ENCODE results near the gene SLC26A2. TPM values are rescaled to one million over a fixed set of nuclear protein-coding genes. Genes with fewer than 3 reads are reported as not detected.

The SLC26A2 gene
- total and polyA plus RNA-seq, 2 donors (not counting 1 experiment from before 2014, with no cell fraction given), result 2.1 to 13.2 TPM

DNA sequence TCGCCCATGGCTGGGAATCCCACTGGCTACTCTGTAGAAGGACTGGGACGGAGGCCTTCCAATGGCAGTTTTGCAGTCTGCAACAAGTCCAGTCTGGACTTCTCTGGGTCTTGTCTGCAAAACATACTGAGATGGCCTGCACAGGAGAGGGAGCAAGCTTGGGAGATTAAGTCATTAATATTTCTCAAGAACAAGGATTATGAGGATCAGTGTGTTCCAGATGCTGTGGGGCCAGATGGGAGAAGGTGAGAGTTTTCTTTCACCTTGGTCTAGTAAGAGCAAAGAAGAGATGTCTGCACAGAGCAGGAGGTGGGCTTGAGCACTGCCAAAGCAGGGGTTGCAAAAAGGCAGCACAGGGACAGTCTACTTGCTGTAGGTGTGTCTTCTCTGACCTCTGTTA lies 15.9 kb upstream of the SLC26A2 start, which contains the start of gene PDE6A:
PDE6A (minus strand) TSS at position 128 of the 400 bp plus-strand sequence; CDS start at position 8, 120 bp downstream.
- Histone ChIP-seq H3K27me3 (replicated peaks in 1 of 4; ENCODE audit: control extremely low read depth in 1 of 4, control insufficient read depth in 3 of 4, insufficient read depth in 4 of 4, low read length in 3 of 4) (peaks cover 0 to 10% (median 3%) of the 10 kb centered on the region in 4 experiments), H3K36me3 (replicated peaks in 1 of 2; ENCODE audit: control extremely low read depth in 1 of 2, control insufficient read depth in 1 of 2, extremely low read depth in 1 of 2, insufficient read depth in 2 of 2, low read length in 1 of 2) (no peaks in the 10 kb centered on the region), H3K9ac (ENCODE audit: low read length) (no peak within 1 kb of the TSS), H3K4me2 (replicated peaks; ENCODE audit: low read depth, low read length, poor library complexity, severe bottlenecking) (no peak within 1 kb of the TSS), H2AFZ (ENCODE audit: insufficient read depth, low read depth, low read length, poor library complexity, severe bottlenecking) (no peak within 1 kb of the TSS), H3K9me3 (ENCODE audit: control extremely low read depth in 1 of 3, control insufficient read depth in 2 of 3, insufficient read depth in 1 of 3, low read length in 2 of 3) (no peaks in the 10 kb centered on the region), H3K4me1 (ENCODE audit: control insufficient read depth in 2 of 2, insufficient read depth in 2 of 2, low read length in 2 of 2) (no peaks in the 10 kb centered on the region), H3K4me3 (ENCODE audit: control extremely low read depth in 1 of 5, extremely low read depth in 1 of 5, insufficient read depth in 1 of 5, low read depth in 2 of 5, low read length in 4 of 5) (no peak within 1 kb of the TSS), H3K79me2 (ENCODE audit: control insufficient read depth, insufficient read depth, low read length) (no peaks in the 10 kb centered on the region), H3K27ac (ENCODE audit: low read length in 2 of 2) (no peak within 1 kb of the TSS), H4K20me1 (ENCODE audit: control insufficient read depth, insufficient read depth, low read length, poor library complexity, severe bottlenecking) (no peaks in the 10 kb centered on the region)
- WGBS (ENCODE audit: insufficient coverage), result 100% methylated on average over 1 of the region's 2 CpGs
- no peak within 1 kb of the TSS for H3K4me3 Mint-ChIP-seq
- no peaks in the 10 kb centered on the region for H3K4me1 Mint-ChIP-seq
- ChIA-PET POLR2A (no interaction called here), CTCF (no interaction called here)
- no peak within 1 kb of the TSS for H3K27ac Mint-ChIP-seq
- TF ChIP-seq, protein P1, sequence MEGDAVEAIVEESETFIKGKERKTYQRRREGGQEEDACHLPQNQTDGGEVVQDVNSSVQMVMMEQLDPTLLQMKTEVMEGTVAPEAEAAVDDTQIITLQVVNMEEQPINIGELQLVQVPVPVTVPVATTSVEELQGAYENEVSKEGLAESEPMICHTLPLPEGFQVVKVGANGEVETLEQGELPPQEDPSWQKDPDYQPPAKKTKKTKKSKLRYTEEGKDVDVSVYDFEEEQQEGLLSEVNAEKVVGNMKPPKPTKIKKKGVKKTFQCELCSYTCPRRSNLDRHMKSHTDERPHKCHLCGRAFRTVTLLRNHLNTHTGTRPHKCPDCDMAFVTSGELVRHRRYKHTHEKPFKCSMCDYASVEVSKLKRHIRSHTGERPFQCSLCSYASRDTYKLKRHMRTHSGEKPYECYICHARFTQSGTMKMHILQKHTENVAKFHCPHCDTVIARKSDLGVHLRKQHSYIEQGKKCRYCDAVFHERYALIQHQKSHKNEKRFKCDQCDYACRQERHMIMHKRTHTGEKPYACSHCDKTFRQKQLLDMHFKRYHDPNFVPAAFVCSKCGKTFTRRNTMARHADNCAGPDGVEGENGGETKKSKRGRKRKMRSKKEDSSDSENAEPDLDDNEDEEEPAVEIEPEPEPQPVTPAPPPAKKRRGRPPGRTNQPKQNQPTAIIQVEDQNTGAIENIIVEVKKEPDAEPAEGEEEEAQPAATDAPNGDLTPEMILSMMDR (IDR thresholded peaks at IDR 0.05), result no peak
- TF ChIP-seq EZH2 (IDR thresholded peaks at IDR 0.05; ENCODE audit: borderline replicate concordance, insufficient read depth, low read depth, low read length, poor library complexity, severe bottlenecking), result no peak
- ATAC-seq (ENCODE audit: low read depth) (no peak), DNase-seq (no peak)
- H3K27me3 Mint-ChIP-seq, result peaks cover 27% of the 10 kb centered on the region
- intact Hi-C loops (cut with micrococcal nuclease), result no loop called here
- no peaks in the 10 kb centered on the region for H3K9me3 Mint-ChIP-seq (ENCODE audit: insufficient read depth)

DNA sequence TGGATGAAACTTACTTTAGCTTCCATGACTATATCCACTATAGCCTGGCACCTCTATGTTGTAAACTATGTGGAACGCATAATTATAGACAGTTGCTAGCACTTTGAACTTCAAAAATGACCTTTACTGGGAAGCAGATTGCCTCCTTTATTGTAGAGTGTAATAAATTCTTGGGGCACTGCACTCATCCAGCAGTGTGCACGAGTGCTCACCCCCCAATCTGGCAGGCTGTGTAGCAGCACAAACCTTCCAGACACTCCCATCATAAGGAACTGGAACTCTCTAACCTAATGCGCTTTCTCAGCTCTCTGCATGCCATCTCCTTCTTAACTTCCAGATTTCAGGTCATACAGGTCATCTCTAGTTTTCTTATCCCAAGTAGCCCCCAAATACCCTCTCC lies 14.4 kb upstream of the SLC26A2 start:
- WGBS (ENCODE audit: insufficient coverage), result 95% methylated on average over 2 of the region's 3 CpGs

More for the DNA sequence above, 14.4 kb upstream of the SLC26A2 start:
- TF ChIP-seq EZH2 (IDR thresholded peaks at IDR 0.05; ENCODE audit: borderline replicate concordance, insufficient read depth, low read depth, low read length, poor library complexity, severe bottlenecking), result no peak
- TF ChIP-seq, protein P1 (IDR thresholded peaks at IDR 0.05), result no peak
- Mint-ChIP-seq H3K4me1 (no peaks in the 10 kb centered on the region), H3K27me3 (peaks cover 30% of the 10 kb centered on the region), H3K4me3 (no peak overlapping the region), H3K9me3 (ENCODE audit: insufficient read depth) (no peaks in the 10 kb centered on the region), H3K27ac (no peak overlapping the region)
- H4K20me1 ChIP-seq (ENCODE audit: control insufficient read depth, insufficient read depth, low read length, poor library complexity, severe bottlenecking), result no peaks in the 10 kb centered on the region
- no peak overlapping the region for H2AFZ ChIP-seq (ENCODE audit: insufficient read depth, low read depth, low read length, poor library complexity, severe bottlenecking)
- H3K9me3 ChIP-seq (ENCODE audit: control extremely low read depth in 1 of 3, control insufficient read depth in 2 of 3, insufficient read depth in 1 of 3, low read length in 2 of 3), result no peaks in the 10 kb centered on the region
- no peaks in the 10 kb centered on the region for H3K36me3 ChIP-seq (replicated peaks in 1 of 2; ENCODE audit: control extremely low read depth in 1 of 2, control insufficient read depth in 1 of 2, extremely low read depth in 1 of 2, insufficient read depth in 2 of 2, low read length in 1 of 2)
- peaks cover 0 to 10% (median 3%) of the 10 kb centered on the region in 4 experiments for H3K27me3 ChIP-seq (replicated peaks in 1 of 4; ENCODE audit: control extremely low read depth in 1 of 4, control insufficient read depth in 3 of 4, insufficient read depth in 4 of 4, low read length in 3 of 4)
- no peak overlapping the region for H3K27ac ChIP-seq (ENCODE audit: low read length in 2 of 2)
- H3K4me1 ChIP-seq (ENCODE audit: control insufficient read depth in 2 of 2, insufficient read depth in 2 of 2, low read length in 2 of 2), result no peaks in the 10 kb centered on the region
- no peaks in the 10 kb centered on the region for H3K79me2 ChIP-seq (ENCODE audit: control insufficient read depth, insufficient read depth, low read length)
- H3K4me3 ChIP-seq (ENCODE audit: control extremely low read depth in 1 of 5, extremely low read depth in 1 of 5, insufficient read depth in 1 of 5, low read depth in 2 of 5, low read length in 4 of 5), result no peak overlapping the region
- ChIA-PET POLR2A (no interaction called here), CTCF (no interaction called here)
- H3K9ac ChIP-seq (ENCODE audit: low read length), result no peak overlapping the region
- DNase-seq (no peak), ATAC-seq (ENCODE audit: low read depth) (no peak)
- H3K4me2 ChIP-seq (replicated peaks; ENCODE audit: low read depth, low read length, poor library complexity, severe bottlenecking), result no peak overlapping the region
- intact Hi-C loops (cut with micrococcal nuclease), result no loop called here

Data from B cell (primary cell).